HL-60 (cell line): ENCODE measurements around the gene FBXL7.

Source experiments
- CTCF ChIP-seq: IDR thresholded peaks from one replicate; pipeline ENCODE4 v1.5.1; 2011; ENCODE audit warnings: low read length, control low read depth, inconsistent platforms; ENCODE audit not compliant: insufficient read depth
- POLR2AphosphoS5 ChIP-seq: IDR thresholded peaks from 2 replicates; pipeline ENCODE4 v1.6.1; 2012; ENCODE audit warnings: low read depth
- REST ChIP-seq: IDR thresholded peaks from 2 replicates; pipeline ENCODE4 v1.6.1; 2012; ENCODE audit warnings: low read depth; ENCODE audit not compliant: insufficient replicate concordance
- SPI1 ChIP-seq: IDR thresholded peaks from 2 replicates; pipeline ENCODE4 v1.6.1; 2012; ENCODE audit warnings: low read depth, mild to moderate bottlenecking, borderline replicate concordance

GRCh38 chr5:15927710-15928380 lies 427.9 kb downstream of the FBXL7 start:
- TF ChIP-seq CTCF (no peak), REST (no peak), POLR2AphosphoS5 (no peak), SPI1 (no peak)
